ENCODE data around the gene PRKCB.

- TF ChIP-seq EZH2 (IDR thresholded peaks at IDR 0.05; ENCODE audit: low read length, missing control alignments), result no peak
- TF ChIP-seq CTCF (conservative IDR thresholded peaks at IDR 0.05 in 1 of 2, IDR thresholded peaks at IDR 0.05 in 1 of 2; ENCODE audit: low read depth in 1 of 2, low read length in 2 of 2), result no peak
Observed at GRCh38 chr16:23949630-23950290, 114.0 kb downstream of the PRKCB start.
